GM12878 (cell line): ENCODE measurements around the gene PRKN.
"Not testable (repeated sequence)": the region's sequence is repeated elsewhere in the genome, so short reads cannot be mapped to it uniquely, and the experiment has no call there.

Experiments
- BACH1 ChIP-seq: fragments of 450-650 bp; IDR thresholded peaks from 2 replicates; pipeline ENCODE4 v1.6.1; 2017; ENCODE audit warnings: mild to moderate bottlenecking, borderline replicate concordance
- CBFB ChIP-seq: IDR thresholded peaks from 2 replicates; pipeline ENCODE4 v1.6.1; 2016; ENCODE audit warnings: antibody characterized with exemption, low read depth
- POLR2AphosphoS5 ChIP-seq: IDR thresholded peaks from 2 replicates; pipeline ENCODE4 v1.6.1; 2011; ENCODE audit warnings: mild to moderate bottlenecking, low read length, inconsistent platforms
- SUZ12 ChIP-seq: fragments of 200-600 bp; sonication (generic); IDR thresholded peaks from one replicate; pipeline ENCODE4 v1.6.1; 2018; ENCODE audit warnings: antibody characterized with exemption, mild to moderate bottlenecking; ENCODE audit not compliant: unreplicated experiment
- ZSCAN29 ChIP-seq: fragments of 450-650 bp; IDR thresholded peaks from 2 replicates; pipeline ENCODE4 v1.6.1; 2017; ENCODE audit warnings: mild to moderate bottlenecking, moderate library complexity
- TF ChIP-seq, protein P1 (sequence below): IDR thresholded peaks from 2 replicates; pipeline ENCODE4 v1.6.1; 2011; ENCODE audit warnings: mild to moderate bottlenecking, low read depth, low read length, moderate library complexity; ENCODE audit not compliant: insufficient replicate concordance

DNA sequence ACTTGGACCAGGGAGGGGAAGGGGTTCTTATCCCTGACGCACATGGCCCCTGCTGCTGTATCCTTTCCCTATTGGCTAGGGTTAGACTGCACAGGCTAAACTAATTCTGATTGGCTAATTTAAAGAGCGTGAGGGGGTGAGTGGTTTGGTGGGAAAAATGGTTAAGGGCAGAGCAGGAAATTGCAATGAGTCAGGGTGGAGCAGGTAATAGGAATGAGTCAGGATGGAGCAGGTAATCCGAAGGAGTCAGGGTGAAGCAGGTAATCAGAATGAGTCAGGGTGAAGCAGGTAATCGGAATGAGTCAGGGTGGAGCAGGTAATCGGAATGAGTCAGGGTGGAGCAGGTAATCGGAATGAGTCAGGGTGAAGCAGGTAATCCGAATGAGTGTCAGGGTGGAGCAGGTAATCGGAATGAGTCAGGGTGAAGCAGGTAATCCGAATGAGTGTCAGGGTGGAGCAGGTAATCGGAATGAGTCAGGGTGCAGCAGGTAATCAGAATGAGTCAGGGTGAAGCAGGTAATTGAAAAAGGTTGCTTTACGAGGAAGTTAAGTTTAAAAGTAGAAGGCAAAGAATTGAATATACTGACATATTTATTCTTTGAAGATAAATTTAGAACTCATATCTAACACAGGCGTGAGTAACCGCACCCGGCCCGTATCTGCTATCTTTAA, 1412.2 kb downstream of the PRKN start:
- TF ChIP-seq SUZ12, POLR2AphosphoS5, BACH1, CBFB, ZSCAN29: not testable (repeated sequence)
- TF ChIP-seq, protein P1, sequence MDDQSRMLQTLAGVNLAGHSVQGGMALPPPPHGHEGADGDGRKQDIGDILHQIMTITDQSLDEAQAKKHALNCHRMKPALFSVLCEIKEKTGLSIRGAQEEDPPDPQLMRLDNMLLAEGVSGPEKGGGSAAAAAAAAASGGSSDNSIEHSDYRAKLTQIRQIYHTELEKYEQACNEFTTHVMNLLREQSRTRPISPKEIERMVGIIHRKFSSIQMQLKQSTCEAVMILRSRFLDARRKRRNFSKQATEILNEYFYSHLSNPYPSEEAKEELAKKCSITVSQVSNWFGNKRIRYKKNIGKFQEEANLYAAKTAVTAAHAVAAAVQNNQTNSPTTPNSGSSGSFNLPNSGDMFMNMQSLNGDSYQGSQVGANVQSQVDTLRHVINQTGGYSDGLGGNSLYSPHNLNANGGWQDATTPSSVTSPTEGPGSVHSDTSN = not testable (repeated sequence)
